SU-DHL-6 (cell line): ENCODE results near the gene PRPF40A.

ENCODE experiments used
- H2AFZ ChIP-seq: fragments of 200-600 bp; sonication (generic); 2 replicates; pipeline ENCODE4 v1.6.1; 2014; ENCODE audit warnings: low read depth, mild to moderate bottlenecking, moderate library complexity, mixed read lengths, antibody characterized with exemption, low read length; ENCODE audit not compliant: severe bottlenecking
- H3F3A ChIP-seq: fragments of 200-600 bp; shearing (Covaris generic); 2 replicates; pipeline ENCODE4 v1.6.0; 2016; ENCODE audit warnings: antibody characterized with exemption, mild to moderate bottlenecking; ENCODE audit not compliant: insufficient read depth
- H3K27ac ChIP-seq: fragments of 200-600 bp; sonication (generic); 2 replicates; pipeline ENCODE4 v1.5.1; 2016; ENCODE audit warnings: low read depth, mild to moderate bottlenecking, low read length, moderate library complexity, mixed read lengths
- H3K27me3 ChIP-seq: fragments of 200-600 bp; sonication (generic), shearing (Covaris generic); 2 replicates; pipeline ENCODE4 v1.6.0; 2014; ENCODE audit warnings: mild to moderate bottlenecking, low read length
- H3K36me3 ChIP-seq: fragments of 200-600 bp; sonication (generic); 2 replicates; pipeline ENCODE4 v1.6.1; 2014; ENCODE audit warnings: mild to moderate bottlenecking, low read length, mixed read lengths
- H3K4me2 ChIP-seq: fragments of 300-600, 200-600 bp; shearing (Covaris generic), sonication (generic); 2 replicates; pipeline ENCODE4 v1.6.0; 2014; ENCODE audit warnings: low read length, low read depth, mild to moderate bottlenecking; ENCODE audit not compliant: poor library complexity, severe bottlenecking
- H3K4me3 ChIP-seq: fragments of 200-600 bp; sonication (generic); 2 replicates; pipeline ENCODE4 v1.5.1; 2014; ENCODE audit warnings: antibody characterized with exemption, low read length, mild to moderate bottlenecking, mixed read lengths; ENCODE audit not compliant: insufficient read depth, poor library complexity, severe bottlenecking
- H3K79me2 ChIP-seq: fragments of 200-600 bp; sonication (generic); 2 replicates; pipeline ENCODE4 v1.6.1; 2014; ENCODE audit warnings: mild to moderate bottlenecking, low read length, moderate library complexity; ENCODE audit not compliant: insufficient read depth
- H3K9ac ChIP-seq: fragments of 200-600 bp; sonication (generic); 2 replicates; pipeline ENCODE4 v1.7.0; 2014; ENCODE audit warnings: mild to moderate bottlenecking, low read length
- H3K9me2 ChIP-seq: fragments of 200-600 bp; sonication (generic); replicated peaks from 2 replicates; pipeline ENCODE4 v1.6.1; 2014; ENCODE audit warnings: low read length; ENCODE audit not compliant: insufficient read depth
- H3K9me3 ChIP-seq: fragments of 200-600 bp; sonication (generic); 2 replicates; pipeline ENCODE4 v1.6.1; 2014; ENCODE audit warnings: low read length, mixed read lengths; ENCODE audit not compliant: insufficient read depth
- H4K20me1 ChIP-seq: fragments of 200-600 bp; sonication (generic); 2 replicates; pipeline ENCODE4 v1.6.1; 2014; ENCODE audit warnings: low read depth, mild to moderate bottlenecking, antibody characterized with exemption, low read length, moderate library complexity, mixed read lengths
- EZH2phosphoT487 ChIP-seq: fragments of 200-600 bp; sonication (generic), shearing (Covaris generic); conservative IDR thresholded peaks from 2 replicates; pipeline ENCODE4 v1.6.1; 2018; ENCODE audit warnings: mild to moderate bottlenecking, antibody characterized with exemption, low read length, moderate library complexity, mixed read lengths
- TF ChIP-seq, protein P1 (sequence below): fragments of 200-600 bp; sonication (generic); IDR thresholded peaks from one replicate; pipeline ENCODE4 v1.5.1; 2017; ENCODE audit warnings: antibody characterized with exemption, mild to moderate bottlenecking, low read length, moderate library complexity; ENCODE audit not compliant: insufficient read depth, poor library complexity, severe bottlenecking

The PRPF40A gene

DNA sequence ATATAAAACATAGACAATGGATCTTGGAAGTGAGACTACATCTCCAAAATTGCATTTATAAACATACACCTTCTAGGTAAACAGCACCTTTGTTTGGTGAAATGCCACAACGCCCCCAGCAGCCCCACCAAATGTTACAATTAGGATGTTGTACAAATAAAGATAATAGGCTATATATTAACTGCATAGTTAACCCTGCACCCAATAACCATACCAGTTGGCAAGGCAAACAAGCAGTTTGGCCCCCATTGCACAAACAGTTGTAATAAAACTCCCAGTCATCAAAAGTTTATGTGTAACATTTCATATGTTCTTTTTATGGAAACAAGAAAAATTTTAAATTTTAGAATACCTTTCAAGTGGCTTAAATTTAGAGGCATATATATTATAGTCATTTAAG lies 67.3 kb downstream of the PRPF40A start:
- H2AFZ ChIP-seq = no peak overlapping the region
- no peak overlapping the region for H3K4me3 ChIP-seq
- peaks cover 19% of the 10 kb centered on the region; the same call in 1 of the 2 replicates for H3K36me3 ChIP-seq
- no peak overlapping the region for H3K9ac ChIP-seq
- no peaks in the 10 kb centered on the region for H3K79me2 ChIP-seq
- no peak overlapping the region for H3K4me2 ChIP-seq
- no peaks in the 10 kb centered on the region for H3K9me3 ChIP-seq
- H3K27me3 ChIP-seq = no peaks in the 10 kb centered on the region
- no peak for TF ChIP-seq EZH2phosphoT487
- TF ChIP-seq, protein P1, sequence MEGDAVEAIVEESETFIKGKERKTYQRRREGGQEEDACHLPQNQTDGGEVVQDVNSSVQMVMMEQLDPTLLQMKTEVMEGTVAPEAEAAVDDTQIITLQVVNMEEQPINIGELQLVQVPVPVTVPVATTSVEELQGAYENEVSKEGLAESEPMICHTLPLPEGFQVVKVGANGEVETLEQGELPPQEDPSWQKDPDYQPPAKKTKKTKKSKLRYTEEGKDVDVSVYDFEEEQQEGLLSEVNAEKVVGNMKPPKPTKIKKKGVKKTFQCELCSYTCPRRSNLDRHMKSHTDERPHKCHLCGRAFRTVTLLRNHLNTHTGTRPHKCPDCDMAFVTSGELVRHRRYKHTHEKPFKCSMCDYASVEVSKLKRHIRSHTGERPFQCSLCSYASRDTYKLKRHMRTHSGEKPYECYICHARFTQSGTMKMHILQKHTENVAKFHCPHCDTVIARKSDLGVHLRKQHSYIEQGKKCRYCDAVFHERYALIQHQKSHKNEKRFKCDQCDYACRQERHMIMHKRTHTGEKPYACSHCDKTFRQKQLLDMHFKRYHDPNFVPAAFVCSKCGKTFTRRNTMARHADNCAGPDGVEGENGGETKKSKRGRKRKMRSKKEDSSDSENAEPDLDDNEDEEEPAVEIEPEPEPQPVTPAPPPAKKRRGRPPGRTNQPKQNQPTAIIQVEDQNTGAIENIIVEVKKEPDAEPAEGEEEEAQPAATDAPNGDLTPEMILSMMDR = no peak
- no peak overlapping the region for H3K27ac ChIP-seq
- peaks cover 19% of the 10 kb centered on the region; the same call in 1 of the 2 replicates for H3F3A ChIP-seq
- peaks cover 5% of the 10 kb centered on the region; the same call in 1 of the 2 replicates for H4K20me1 ChIP-seq
- H3K9me2 ChIP-seq = no peaks in the 10 kb centered on the region

DNA sequence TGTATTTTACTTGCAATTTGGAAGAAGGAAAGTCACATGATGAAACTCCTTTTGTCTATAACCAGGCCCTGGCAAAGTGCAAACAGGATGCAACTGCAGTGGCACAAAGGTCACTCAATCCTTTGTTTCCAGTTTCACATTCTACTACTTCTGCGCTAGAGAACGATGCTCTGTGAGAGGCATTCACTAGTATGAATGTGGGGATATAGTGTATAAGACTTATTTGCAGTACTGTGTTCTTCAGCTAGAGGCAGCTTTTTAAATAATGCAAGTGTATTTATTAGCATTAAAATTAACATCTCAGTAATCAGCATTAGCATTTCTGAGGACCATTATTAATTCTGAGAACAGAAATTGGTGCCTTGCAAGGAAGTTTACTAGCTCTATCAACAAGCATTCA lies 68.9 kb downstream of the PRPF40A start:
- H3K4me3 ChIP-seq = no peak overlapping the region
- no peak for TF ChIP-seq EZH2phosphoT487
- TF ChIP-seq, protein P1 = no peak
- H3F3A ChIP-seq = peaks cover 19% of the 10 kb centered on the region; the same call in 1 of the 2 replicates
- H3K4me2 ChIP-seq = no peak overlapping the region
- H3K9me3 ChIP-seq = no peaks in the 10 kb centered on the region
- peaks cover 7% of the 10 kb centered on the region; the same call in 1 of the 2 replicates for H3K36me3 ChIP-seq
- H2AFZ ChIP-seq = no peak overlapping the region
- H3K79me2 ChIP-seq = no peaks in the 10 kb centered on the region
- H3K9me2 ChIP-seq = no peaks in the 10 kb centered on the region
- no peak overlapping the region for H3K9ac ChIP-seq
- H3K27me3 ChIP-seq = no peaks in the 10 kb centered on the region
- H4K20me1 ChIP-seq = peaks cover 5% of the 10 kb centered on the region; the same call in 1 of the 2 replicates
- H3K27ac ChIP-seq = no peak overlapping the region

DNA sequence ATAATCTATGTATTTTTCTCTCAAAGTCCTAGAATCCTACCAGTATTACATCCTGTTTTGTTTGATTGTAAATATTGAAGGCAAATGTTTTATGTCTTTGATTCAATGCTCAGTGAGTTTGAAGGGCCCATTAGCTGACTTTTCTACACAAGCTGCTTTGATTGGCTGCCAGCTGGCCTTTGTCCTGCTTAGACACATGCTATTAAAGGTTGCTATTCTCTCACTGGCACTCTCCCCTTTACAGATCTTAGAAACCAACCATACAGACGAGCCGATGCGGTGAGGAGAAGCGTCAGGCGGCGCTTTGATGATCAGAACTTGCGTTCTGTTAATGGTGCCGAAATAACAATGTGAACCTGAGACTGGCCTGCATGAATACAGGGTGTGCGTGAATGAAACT lies 69.7 kb downstream of the PRPF40A start:
- peaks cover 5% of the 10 kb centered on the region; the same call in 1 of the 2 replicates for H3K36me3 ChIP-seq
- H3K27ac ChIP-seq = no peak overlapping the region
- H3K79me2 ChIP-seq = no peaks in the 10 kb centered on the region
- H3K4me3 ChIP-seq = no peak overlapping the region
- no peaks in the 10 kb centered on the region for H3K27me3 ChIP-seq
- TF ChIP-seq, protein P1 = no peak
- TF ChIP-seq EZH2phosphoT487 = no peak
- peaks cover 5% of the 10 kb centered on the region; the same call in 1 of the 2 replicates for H4K20me1 ChIP-seq
- no peaks in the 10 kb centered on the region for H3K9me3 ChIP-seq
- H3F3A ChIP-seq = peaks cover 19% of the 10 kb centered on the region; the same call in 1 of the 2 replicates
- no peak overlapping the region for H2AFZ ChIP-seq
- H3K9ac ChIP-seq = no peak overlapping the region
- no peak overlapping the region for H3K4me2 ChIP-seq
- H3K9me2 ChIP-seq = no peaks in the 10 kb centered on the region
